Activated naive CD4-positive, alpha-beta T cell treated with anti-CD3 and anti-CD28 coated beads, Interleukin-2, amount 50 U/mL, for 16 hours (primary cell): Measurements from ENCODE around the gene GALNT13.

Experiments used
- DNase-seq: peaks from one replicate; pipeline ENCODE4 v3.0.0-alpha.2; 2020

Gene GALNT13

GRCh38 chr2:154336201-154336600, 464.5 kb downstream of the GALNT13 start:
- DNase-seq, result no peak

- DNase-seq, result no peak
Measured at GRCh38 chr2:154338352-154338967, 466.7 kb downstream of the GALNT13 start.

DNA sequence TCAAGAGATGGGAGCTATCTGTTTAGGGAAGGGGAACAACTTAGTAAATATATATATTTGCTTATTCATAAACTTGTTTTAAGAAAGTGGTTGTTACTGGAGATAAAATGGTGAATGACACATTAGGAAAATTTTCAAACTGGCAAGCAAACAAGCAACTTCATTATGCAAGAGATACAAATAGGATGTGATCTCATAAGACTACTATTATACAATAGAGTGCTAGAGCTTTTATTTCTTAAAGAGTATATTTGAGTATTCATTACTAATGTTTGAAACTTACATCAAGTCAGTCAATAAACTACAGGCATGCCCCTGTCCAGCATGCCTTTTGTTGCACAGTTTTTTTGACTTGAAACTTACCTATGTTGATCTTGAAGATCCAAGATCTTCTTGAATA, 471.6 kb downstream of the GALNT13 start:
- no peak for DNase-seq

- DNase-seq, result no peak
Measured at GRCh38 chr2:154350911-154351310, 479.2 kb downstream of the GALNT13 start.

DNA sequence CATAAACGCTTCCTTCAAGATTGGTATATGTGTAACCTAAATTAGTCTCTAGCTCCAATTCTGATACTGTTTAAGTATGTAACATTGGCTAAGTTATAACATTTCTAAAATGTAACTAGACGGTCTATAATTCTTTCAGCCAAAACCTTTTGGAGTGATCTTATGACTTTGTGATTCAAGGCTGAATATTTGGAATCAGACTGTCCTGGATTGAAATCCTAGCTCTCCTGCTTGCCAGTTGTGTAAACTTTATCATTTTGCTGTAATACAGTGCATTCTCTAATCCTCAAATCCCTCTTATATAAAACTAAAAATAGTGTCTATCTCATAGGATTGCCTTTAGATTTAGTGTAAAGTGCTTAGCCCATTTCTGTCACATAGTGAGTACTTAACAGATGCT, 489.6 kb downstream of the GALNT13 start:
- DNase-seq, result no peak

GRCh38 chr2:154368153-154368552, 496.4 kb downstream of the GALNT13 start:
- no peak for DNase-seq

DNA sequence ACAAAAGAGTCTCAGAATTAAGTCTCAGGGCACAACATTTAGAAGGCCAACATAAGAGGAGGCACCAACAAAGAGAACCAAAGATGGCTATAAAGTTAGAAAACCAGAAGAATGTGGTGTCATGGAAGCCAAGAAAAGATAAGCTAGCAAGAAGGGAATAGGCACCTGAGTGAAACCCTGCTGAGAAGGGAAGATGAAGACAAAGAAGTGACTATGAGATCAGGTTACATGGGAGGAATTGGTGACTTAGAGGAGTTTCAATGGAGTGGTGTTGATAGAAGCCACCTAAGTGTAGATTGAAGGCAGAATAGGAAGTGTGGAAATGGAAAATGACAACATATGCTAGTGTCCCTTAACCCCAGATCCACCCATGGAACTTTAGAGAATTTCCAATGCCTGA, 499.2 kb downstream of the GALNT13 start:
- no peak for DNase-seq

DNA sequence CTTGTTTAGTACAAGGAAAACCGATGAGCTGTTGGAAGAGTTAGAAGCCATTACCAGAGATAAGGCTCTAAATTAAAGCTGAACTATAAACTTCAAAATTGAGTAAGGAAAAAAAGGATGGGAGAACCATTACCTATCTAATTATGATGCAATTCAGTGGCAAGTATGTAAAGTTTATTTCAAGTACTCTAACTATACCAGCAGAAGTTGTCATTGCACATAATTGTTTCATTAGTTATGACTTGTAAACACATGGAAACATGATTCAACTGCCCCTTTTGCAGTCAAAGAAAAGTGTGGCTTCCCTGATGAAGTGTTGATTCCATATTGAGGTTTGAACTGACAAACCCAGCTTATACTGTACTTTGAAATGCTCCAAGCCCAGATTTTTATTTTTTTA, 502.7 kb downstream of the GALNT13 start:
- DNase-seq, result no peak

DNA sequence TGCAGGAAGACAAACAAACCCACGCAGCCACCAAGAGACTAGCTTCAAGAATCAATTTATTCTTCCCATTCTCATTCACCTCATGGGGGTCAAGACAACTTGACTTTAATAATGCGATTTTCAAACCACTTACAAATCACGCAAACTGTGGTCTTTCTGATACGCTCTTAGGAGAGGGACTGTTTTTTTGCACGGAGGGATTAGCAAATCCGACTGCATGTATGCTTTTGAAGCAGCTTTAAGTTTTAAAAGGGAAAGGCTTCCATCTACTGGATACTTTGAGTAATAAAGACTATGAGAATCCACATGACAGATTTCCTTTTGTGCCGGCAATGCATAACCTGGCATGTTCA, 503.8 kb downstream of the GALNT13 start:
- no peak for DNase-seq

GRCh38 chr2:154381931-154382794, 510.4 kb downstream of the GALNT13 start:
- no peak for DNase-seq

DNA sequence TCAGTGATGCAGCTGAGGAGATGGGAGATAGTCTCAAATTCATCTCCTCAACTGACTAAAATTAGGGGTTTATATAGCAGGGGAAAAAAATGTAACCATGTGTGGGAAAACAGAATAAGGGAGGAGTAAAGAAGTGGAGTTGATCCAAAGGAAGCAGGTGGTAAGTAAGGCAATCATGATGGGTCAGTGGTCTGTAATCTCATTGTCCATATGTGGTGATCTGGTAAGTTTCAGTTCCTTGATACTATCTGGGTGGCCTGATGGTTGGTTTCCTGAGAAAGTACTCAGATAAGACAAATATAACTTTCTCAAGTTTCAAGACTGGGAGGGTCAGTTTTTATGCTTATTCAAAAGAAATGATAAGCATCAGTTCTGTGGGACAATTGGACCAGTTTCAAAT, 514.5 kb downstream of the GALNT13 start:
- DNase-seq, result no peak

DNA sequence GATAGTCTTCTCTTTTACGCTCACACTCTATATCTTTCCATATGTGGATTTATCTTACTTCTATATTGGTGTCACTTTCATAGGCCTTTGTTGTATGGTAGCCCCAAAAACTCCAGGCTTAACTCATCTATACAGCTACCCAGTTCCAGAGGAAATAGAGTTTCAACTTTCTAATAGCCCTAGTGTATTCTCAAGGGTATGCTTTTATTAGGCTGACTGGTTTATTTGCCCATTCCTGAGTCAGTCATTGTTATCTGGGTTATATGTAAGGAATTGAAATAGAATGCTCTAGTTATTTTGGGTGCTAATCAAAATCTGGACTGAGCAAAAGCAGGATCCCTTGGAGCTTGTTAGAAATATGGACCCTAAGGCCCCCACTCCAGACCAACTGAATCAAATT, 519.3 kb downstream of the GALNT13 start:
- DNase-seq, result no peak

DNA sequence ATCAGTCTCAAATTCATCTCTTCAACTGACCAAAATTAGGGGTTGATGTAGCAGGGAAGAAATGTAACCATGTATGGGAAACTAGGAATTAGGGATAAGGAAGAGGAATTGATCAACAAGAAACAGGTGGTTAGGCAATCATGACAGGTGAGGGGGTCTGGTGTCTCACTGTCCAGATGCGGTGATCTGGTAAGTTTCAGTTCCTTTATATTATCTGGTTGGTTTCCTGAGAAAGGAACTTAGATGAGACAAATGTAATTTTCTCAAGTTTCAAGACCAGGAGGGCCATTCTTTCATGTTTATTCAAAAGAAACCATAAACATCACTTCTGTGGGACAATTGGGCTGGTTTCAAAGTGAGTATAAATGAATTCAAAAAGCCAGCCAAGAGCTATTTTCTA, 520.5 kb downstream of the GALNT13 start:
- DNase-seq, result no peak

- no peak for DNase-seq
Measured at GRCh38 chr2:154394600-154394999, 522.9 kb downstream of the GALNT13 start.

GRCh38 chr2:154400563-154401290, 529.0 kb downstream of the GALNT13 start:
- DNase-seq, result no peak

- no peak for DNase-seq
Measured at GRCh38 chr2:154402213-154402612, 530.5 kb downstream of the GALNT13 start.

DNA sequence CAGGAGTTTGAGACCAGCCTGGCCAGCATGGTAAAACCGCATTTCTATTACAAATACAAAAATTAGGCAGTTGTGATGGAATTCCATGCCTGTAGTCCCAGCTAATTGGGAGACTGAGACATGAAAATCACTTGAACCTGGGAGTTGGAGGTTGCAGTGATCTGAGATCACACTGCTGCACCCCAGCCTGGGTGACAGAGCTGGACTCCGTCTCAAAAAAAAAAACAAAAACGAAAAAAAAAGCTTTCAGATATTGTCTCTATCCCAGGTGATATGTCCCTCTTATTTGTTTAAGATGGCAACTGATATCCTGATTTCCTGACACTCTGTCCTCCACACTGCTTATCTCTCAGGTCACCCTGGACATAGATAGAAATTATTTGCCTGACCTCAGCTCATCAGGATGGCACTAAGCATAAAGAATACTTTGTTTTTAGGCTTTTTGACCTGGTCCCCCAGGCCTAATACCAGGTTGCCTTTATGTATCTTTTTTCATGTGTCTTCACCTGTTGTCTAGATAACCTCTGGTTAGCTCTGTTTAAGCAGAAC, 531.6 kb downstream of the GALNT13 start:
- no peak for DNase-seq

DNA sequence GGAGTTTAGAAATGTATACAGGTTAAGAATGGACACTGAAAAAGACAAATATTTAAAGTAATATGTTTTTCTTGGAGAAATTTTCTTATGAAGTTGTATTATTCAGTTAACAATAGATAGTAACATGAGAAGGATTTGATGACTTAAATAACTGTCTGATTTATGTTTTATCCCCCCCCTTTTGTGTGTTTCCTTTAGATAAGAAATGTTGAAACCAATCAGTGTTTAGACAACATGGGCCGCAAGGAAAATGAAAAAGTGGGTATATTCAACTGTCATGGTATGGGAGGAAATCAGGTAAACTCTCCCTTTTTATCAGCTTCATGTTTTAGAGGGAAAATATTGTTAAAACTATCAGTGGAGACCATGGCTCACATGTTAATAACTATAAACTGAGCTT, 537.1 kb downstream of the GALNT13 start:
- DNase-seq, result no peak

DNA sequence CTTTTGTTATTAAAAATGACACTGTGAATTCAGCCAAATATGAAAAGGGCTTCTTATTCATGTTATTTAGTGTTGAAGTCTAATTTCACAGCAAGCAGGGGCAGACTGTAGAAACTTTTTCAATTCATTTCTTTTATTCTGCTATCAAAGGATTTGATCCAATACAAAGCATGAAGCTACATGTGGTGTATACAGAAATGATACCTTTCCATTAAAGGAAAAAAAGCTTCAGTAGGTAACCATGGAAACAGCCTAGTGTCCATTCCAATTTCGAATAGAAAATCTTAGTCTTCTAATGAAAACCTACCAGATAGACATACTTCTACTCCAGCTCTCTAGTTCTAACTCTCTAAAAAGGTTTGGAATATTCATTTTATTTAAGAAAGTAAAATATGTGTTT, 550.5 kb downstream of the GALNT13 start:
- DNase-seq, result no peak

DNA sequence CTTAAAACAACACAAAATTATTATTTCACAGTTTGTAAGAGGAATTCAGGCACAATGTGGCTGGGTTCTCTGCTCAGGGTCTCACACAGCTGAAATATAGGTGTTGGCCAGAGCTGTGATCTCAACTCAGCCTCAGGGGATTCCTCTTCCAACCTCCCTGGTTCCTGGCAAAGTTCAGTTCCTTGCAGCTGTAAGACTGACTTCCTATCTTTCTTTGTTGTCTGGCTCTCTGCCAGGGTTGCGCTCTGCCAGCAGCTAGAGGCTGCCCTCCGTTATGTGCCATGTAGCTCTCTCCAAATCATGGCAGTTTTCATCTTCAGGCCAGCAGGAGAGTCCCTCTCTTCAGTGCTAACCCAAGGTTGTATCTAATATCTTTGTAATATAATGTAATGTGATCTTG, 554.3 kb downstream of the GALNT13 start:
- DNase-seq, result no peak

GRCh38 chr2:154427453-154427852, 555.7 kb downstream of the GALNT13 start:
- no peak for DNase-seq

GRCh38 chr2:154428022-154428421, 556.3 kb downstream of the GALNT13 start:
- no peak for DNase-seq

- DNase-seq, result no peak
Measured at GRCh38 chr2:154433010-154433409, 561.3 kb downstream of the GALNT13 start.

GRCh38 chr2:154437104-154437503, 565.4 kb downstream of the GALNT13 start:
- no peak for DNase-seq
